Left lung (tissue), 10 donors: ENCODE data around the gene PGLYRP2. TPM values are rescaled to one million over a fixed set of nuclear protein-coding genes. Genes with fewer than 3 reads are reported as not detected.

Experiments used
- ATAC-seq: fragments of 200-7000 bp; cut with Tn5 transposase; one replicate; pipeline ENCODE4 v1.9.1; 2020; ENCODE audit warnings: moderate library complexity
- DNase-seq, 4 donors: peaks; one replicate each; pipeline ENCODE4 v3.0.0-alpha.2; 2013 to 2020
- H3K27ac ChIP-seq, 2 donors: fragments of 200-600 bp; sonication (generic) in 1 of 2; one replicate each; pipeline versions ENCODE4 v1.5.0 to v1.8.0; 2020 to 2021
- H3K27me3 ChIP-seq, 2 donors: fragments of 200-600 bp; sonication (generic) in 1 of 2; one replicate each; pipeline versions ENCODE4 v1.5.0 to v1.8.0; 2020 to 2021
- H3K36me3 ChIP-seq, 2 donors: fragments of 200-600 bp; sonication (generic) in 1 of 2; one replicate each; pipeline versions ENCODE4 v1.5.0 to v1.8.0; 2020 to 2021
- H3K4me1 ChIP-seq, 2 donors: fragments of 200-600 bp; one replicate each; pipeline ENCODE4 v1.8.0; 2021
- H3K4me3 ChIP-seq, 2 donors: fragments of 200-600 bp; sonication (generic) in 1 of 2; one replicate each; pipeline versions ENCODE4 v1.5.0 to v1.8.0; 2020 to 2021; ENCODE audit warnings: mild to moderate bottlenecking in 1 of 2
- H3K9me3 ChIP-seq, 2 donors: fragments of 200-600 bp; sonication (generic) in 1 of 2; one replicate each; pipeline versions ENCODE4 v1.5.0 to v1.8.0; 2020 to 2021
- intact Hi-C, 2 donors: fragments of 100-400 bp; cut with DNase I; formaldehyde crosslinking; loops; one replicate each; pipeline versions ENCODE4 v1.11.2 to v1.14.2; 2022
- polyA plus RNA-seq, 6 donors: library from polyadenylated mRNA; unstranded; fragments of 120-200 nt; gene quantifications; one replicate each; pipeline ENCODE4 v1.2.1, GENCODE V29; 2013; ENCODE audit not compliant: insufficient read length in 6 of 6
- total RNA-seq, 2 donors: library from RNA; stranded (reverse); fragmentation: NEBNext Ultra II Directional; extraction: Animal tissue kit (Norgen Biotek cat#: 25700); gene quantifications; one replicate each; pipeline ENCODE4 v1.2.1, GENCODE V29; 2021
- TF ChIP-seq, protein P1 (sequence below), 2 donors: fragments of 200-600 bp; sonication (generic) in 1 of 2; IDR thresholded peaks; one replicate each; pipeline versions ENCODE4 v1.5.0 to v1.8.0; 2021; ENCODE audit warnings: antibody characterized with exemption in 2 of 2
- donor health status: DM: no; HTN: yes; CAD: no.
- donor health status: DM: no; HTN: no; CAD: no.

PGLYRP2 gene
- total and polyA plus RNA-seq, 8 donors: not detected

DNA sequence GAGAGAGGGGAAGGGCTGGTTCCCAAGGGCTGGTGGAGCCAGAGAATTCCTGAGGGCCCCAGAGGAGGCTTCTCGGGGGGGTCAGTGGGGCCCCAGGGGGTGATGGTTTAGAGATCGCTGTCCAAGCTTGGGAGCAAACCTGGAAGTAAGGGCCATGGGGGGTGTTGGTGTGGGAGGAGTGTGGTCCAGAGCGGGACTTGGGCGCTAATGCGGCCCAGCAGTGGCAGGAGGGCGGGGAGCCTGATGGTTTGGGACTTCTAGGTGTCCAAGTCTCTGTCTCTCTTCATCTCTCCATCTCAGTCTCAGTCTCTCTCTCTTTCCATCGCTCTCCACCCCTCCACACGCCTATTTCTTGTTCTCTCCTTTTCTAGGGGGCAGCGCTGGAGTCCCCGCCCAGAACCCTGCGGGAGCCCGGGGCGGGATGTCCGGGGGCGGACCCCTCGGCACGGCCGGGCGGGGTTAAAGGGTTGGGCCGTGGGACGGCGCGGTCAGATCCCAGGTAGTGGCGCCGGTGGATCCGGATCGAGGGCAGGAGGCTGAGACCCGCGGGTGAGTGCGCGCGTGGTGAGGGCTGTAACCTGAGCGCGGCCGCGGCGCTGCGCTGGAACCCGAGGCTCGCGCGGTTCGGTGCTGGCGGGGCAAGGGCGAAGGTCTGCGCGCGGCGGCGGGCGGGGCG is 28.9 kb upstream of the PGLYRP2 start, which contains the start of gene CYP4F22:
Gene CYP4F22, plus strand, starts transcription at position 491 of the 676 bp plus-strand sequence. CDS start 16,812 bp downstream, outside the sequence.
- intact Hi-C loops: no loop called here
- DNase-seq (peak in 1 of 4 donors; percentile 76), ATAC-seq (no peak)
- peak within 1 kb of the TSS in 1 of 2 donors; percentile 10 for H3K4me3 ChIP-seq
- H3K9me3 ChIP-seq: no peaks in the 10 kb centered on the region
- H3K36me3 ChIP-seq: no peaks in the 10 kb centered on the region
- peaks cover 0 to 4% of the 10 kb centered on the region in 2 donors for H3K4me1 ChIP-seq
- H3K27me3 ChIP-seq: peaks cover 17 to 85% of the 10 kb centered on the region in 2 donors
- H3K27ac ChIP-seq: no peak within 1 kb of the TSS
- TF ChIP-seq, protein P1, sequence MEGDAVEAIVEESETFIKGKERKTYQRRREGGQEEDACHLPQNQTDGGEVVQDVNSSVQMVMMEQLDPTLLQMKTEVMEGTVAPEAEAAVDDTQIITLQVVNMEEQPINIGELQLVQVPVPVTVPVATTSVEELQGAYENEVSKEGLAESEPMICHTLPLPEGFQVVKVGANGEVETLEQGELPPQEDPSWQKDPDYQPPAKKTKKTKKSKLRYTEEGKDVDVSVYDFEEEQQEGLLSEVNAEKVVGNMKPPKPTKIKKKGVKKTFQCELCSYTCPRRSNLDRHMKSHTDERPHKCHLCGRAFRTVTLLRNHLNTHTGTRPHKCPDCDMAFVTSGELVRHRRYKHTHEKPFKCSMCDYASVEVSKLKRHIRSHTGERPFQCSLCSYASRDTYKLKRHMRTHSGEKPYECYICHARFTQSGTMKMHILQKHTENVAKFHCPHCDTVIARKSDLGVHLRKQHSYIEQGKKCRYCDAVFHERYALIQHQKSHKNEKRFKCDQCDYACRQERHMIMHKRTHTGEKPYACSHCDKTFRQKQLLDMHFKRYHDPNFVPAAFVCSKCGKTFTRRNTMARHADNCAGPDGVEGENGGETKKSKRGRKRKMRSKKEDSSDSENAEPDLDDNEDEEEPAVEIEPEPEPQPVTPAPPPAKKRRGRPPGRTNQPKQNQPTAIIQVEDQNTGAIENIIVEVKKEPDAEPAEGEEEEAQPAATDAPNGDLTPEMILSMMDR (IDR thresholded peaks at IDR 0.05): no peak

DNA sequence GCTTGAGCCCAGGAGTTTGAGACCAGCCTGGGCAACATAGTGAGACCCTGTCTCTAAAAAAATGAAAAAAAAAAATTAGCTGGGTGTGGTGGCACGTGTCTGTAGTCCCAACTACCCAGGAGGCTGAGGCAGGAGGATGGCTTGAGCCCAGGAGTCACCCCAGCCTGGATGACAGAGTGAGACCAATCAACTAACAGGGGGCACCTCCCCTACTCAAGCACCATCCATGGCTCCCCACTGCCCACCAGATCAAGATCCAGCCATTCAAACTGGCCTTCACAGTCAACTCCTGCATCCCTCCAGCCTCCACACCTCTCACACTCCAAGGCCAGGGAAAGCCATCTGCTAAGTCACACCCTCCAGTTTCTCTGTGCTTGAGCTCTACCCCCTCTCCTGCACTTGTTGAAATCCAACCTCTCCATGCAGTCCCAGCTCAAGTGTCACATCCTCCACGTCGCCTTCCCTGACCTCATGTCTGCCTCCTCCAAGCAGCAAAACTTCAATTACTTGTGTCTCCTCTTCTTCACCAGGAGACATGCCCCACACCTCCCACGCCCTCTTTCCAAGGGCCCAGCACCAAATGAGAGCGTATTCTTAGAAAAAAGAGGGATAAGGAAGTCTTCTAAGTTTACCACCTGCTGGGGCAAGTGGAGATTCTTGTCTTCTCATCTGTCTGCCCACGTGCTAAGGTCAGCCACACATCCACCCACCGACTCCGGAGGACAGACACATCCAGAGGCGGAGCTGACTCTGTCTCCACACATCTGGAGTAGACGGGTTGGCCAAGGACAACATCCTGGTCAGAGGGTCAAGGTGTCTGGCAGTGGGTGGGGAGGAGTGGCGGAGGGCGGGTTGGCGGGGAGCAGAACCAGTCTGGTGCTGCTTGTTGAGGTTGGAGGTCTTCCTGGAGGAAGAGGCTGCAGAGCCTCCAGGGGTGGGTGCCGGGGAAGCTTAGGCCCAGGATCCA is 28.1 kb upstream of the PGLYRP2 start:
- no peak overlapping the region for H3K27ac ChIP-seq
- no peak for DNase-seq
- peaks cover 0 to 4% of the 10 kb centered on the region in 2 donors for H3K4me1 ChIP-seq
- no peak overlapping the region for H3K4me3 ChIP-seq
- peaks cover 17 to 90% of the 10 kb centered on the region in 2 donors for H3K27me3 ChIP-seq
- no peak for ATAC-seq
- intact Hi-C loops: no loop called here
- TF ChIP-seq, protein P1 (IDR thresholded peaks at IDR 0.05): no peak
- H3K9me3 ChIP-seq: no peaks in the 10 kb centered on the region
- no peaks in the 10 kb centered on the region for H3K36me3 ChIP-seq

DNA sequence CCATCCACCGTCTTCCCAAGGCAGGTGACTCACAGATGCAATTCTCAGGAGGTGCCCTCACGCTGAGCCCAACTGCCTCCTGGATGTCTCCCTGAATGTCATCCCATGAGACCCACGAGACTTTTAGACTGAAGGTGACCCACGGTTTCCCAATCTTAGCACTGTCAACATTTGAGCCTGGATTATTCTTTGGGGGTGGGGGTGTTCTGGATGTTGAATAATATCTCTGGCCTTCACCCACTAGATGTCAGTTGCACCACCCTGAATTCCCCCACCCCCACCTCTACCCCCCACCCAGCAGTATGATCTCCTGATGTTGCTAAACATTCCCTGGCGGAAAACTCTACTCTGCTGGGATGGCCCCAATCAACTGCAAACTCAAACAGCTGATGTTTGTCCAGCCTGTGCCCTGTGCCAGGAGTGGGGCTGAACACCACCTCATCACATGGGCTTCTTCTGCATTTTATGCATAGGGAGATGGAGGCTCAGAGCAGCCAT is 26.8 kb upstream of the PGLYRP2 start:
- no peaks in the 10 kb centered on the region for H3K36me3 ChIP-seq
- ATAC-seq: no peak
- TF ChIP-seq, protein P1 (IDR thresholded peaks at IDR 0.05): no peak
- DNase-seq: no peak
- H3K27ac ChIP-seq: no peak overlapping the region
- H3K4me1 ChIP-seq: peaks cover 0 to 4% of the 10 kb centered on the region in 2 donors
- H3K9me3 ChIP-seq: no peaks in the 10 kb centered on the region
- intact Hi-C loops: no loop called here
- H3K4me3 ChIP-seq: no peak overlapping the region
- H3K27me3 ChIP-seq: peaks cover 17 to 88% of the 10 kb centered on the region in 2 donors

DNA sequence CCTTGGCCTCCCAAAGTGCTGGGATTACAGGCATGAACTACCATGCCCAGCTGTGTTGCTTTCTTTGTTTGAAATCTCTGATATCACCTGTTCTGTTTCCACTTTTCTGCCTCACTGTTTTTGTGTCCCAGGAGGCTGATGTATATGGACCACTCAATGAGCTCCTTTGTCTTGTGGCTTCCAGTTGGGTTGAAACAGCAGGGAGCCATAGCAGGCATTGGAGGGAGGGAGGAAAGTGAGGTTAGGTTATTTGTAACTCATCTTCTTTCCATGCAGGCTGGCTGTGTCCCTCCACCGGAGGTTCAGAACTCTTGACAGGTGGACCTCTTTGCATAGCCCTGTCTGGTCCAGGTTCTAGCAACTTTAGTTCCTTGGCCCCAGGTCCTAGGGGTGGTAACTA is 23.0 kb upstream of the PGLYRP2 start:
- no peaks in the 10 kb centered on the region for H3K9me3 ChIP-seq
- intact Hi-C loops: no loop called here
- no peaks in the 10 kb centered on the region for H3K36me3 ChIP-seq
- H3K4me3 ChIP-seq: no peak overlapping the region
- DNase-seq: no peak
- no peak for ATAC-seq
- no peak overlapping the region for H3K27ac ChIP-seq
- peaks cover 0 to 68% of the 10 kb centered on the region in 2 donors for H3K27me3 ChIP-seq
- TF ChIP-seq, protein P1 (IDR thresholded peaks at IDR 0.05): no peak
- H3K4me1 ChIP-seq: no peaks in the 10 kb centered on the region

DNA sequence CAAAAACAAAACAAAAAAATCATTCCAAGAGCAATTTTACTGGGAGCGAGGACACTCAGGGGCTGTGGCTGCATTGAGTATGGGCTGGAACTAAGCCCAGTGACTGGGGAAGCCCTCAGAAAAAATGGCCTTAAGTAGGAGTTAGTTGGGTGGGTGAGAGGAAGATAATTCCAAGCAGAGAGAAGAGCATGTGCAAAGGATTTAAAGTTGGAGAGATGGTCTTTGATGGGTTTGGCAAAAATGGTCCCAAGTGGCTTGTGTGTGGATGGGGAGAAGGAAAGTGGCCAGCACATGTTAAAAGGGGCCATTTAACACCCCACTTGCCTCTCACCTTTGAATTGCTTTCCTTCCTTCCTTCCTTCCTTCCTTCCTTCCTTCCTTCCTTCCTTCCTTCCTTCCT is 22.3 kb upstream of the PGLYRP2 start:
- Histone ChIP-seq H3K4me3 (no peak overlapping the region), H3K4me1 (no peaks in the 10 kb centered on the region), H3K9me3 (no peaks in the 10 kb centered on the region), H3K27ac (no peak overlapping the region), H3K36me3 (no peaks in the 10 kb centered on the region), H3K27me3 (peaks cover 0 to 62% of the 10 kb centered on the region in 2 donors)
- TF ChIP-seq, protein P1 (IDR thresholded peaks at IDR 0.05): no peak
- intact Hi-C loops: no loop called here
- ATAC-seq (no peak), DNase-seq (no peak)
